ENCODE results near the gene ADGRG7. TPM values are rescaled to one million over a fixed set of nuclear protein-coding genes. Genes with fewer than 3 reads are reported as not detected.

ADGRG7 gene
- total and polyA plus RNA-seq, 4 donors = 2.1 to 65.5 (median 13.7) TPM

DNA sequence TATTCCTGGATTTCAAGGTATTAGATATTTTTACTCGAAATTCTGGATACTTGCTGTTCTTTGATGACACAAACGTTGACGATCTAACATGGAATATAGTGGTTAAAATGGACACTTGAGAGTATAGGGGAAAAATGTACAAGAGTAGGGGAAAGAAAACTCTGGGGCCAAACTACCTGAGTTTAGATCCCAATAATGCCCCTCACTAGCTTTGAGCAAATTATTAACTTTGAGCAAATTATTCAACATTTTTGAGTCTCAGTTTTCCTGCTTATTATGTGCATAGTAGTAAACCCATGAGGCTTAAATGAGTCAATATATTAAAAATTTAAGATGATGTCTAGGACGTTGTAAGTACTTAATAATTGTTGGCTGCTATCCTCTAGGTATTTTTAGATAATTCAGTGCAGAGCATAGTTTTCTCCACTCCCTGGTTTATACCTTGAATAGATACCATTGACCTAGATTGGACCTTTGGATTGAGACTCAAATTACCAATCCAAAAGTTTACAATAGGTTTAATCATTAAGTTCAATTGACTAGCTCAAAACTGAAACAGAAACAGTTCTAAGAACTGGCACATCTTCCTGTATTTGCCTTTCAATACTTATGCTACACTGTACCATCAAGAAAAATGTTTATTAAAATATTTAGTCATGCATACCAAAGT, 4.5 kb downstream of the ADGRG7 start (continued):
- TF ChIP-seq EGR1 (IDR thresholded peaks at IDR 0.05; ENCODE audit: low read depth in 2 of 2) (no peak), HNF4A (conservative IDR thresholded peaks at IDR 0.05) (peak; percentile 90 to 93), ZBTB33 (IDR thresholded peaks at IDR 0.05) (no peak), MAX (IDR thresholded peaks at IDR 0.05) (peak; percentile 21), GABPA (IDR thresholded peaks at IDR 0.05 in 1 of 2, conservative IDR thresholded peaks at IDR 0.05 in 1 of 2) (no peak)

DNA sequence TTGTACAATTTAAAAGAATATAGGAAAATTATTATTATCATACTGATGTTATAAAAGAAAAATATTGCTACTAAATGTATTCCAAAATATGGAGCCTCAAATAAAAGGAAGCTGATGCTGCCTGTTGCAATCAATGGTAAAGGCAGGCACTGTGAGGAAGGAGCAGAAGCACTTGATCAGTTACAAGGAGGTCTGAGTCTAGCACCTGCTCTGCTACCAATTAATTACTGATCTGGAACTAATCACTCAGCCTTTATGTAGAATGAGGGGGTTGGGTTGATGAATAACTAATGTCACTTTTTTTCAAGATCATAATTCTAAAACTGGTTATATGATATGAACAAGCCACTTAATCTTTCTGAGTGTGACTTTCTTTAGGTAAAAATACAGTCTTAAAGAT, 5.5 kb downstream of the ADGRG7 start:
- H3K9ac ChIP-seq (ENCODE audit: low read depth in 1 of 2, low read length in 2 of 2) = no peak overlapping the region
- no peak for DNase-seq (ENCODE audit: low spot score)
- no peak overlapping the region for H3K4me3 ChIP-seq (ENCODE audit: low read depth in 1 of 3, low read length in 3 of 3)
- no peak for TF ChIP-seq SP1 (IDR thresholded peaks at IDR 0.05)
- no peak for TF ChIP-seq TAF1 (conservative IDR thresholded peaks at IDR 0.05)
- no peak for TF ChIP-seq RXRA (IDR thresholded peaks at IDR 0.05)
- TF ChIP-seq FOXA1 (IDR thresholded peaks at IDR 0.05) = no peak
- TF ChIP-seq JUND (IDR thresholded peaks at IDR 0.05) = no peak
- no peak for TF ChIP-seq NR2F2 (IDR thresholded peaks at IDR 0.05)
- no peak for TF ChIP-seq ZBTB33 (IDR thresholded peaks at IDR 0.05)
- no peaks in the 10 kb centered on the region for H3K9me3 ChIP-seq (ENCODE audit: control insufficient read depth in 4 of 4, low read length in 3 of 4)
- H3K27ac ChIP-seq (ENCODE audit: low read depth in 1 of 2, low read length in 2 of 2) = no peak overlapping the region
- peaks cover 2 to 21% (median 13%) of the 10 kb centered on the region in 4 donors for H3K4me1 ChIP-seq (ENCODE audit: control insufficient read depth in 4 of 4, insufficient read depth in 4 of 4, low read length in 3 of 4)
- H3K27me3 ChIP-seq (ENCODE audit: control insufficient read depth in 4 of 4, insufficient read depth in 4 of 4, low read length in 3 of 4) = no peaks in the 10 kb centered on the region
- no peaks in the 10 kb centered on the region for H3K36me3 ChIP-seq (ENCODE audit: control insufficient read depth in 4 of 4, insufficient read depth in 3 of 4, low read depth in 1 of 4, low read length in 3 of 4)

GRCh38 chr3:100615684-100616083, 6.3 kb downstream of the ADGRG7 start:
- Histone ChIP-seq H3K9ac (ENCODE audit: low read depth in 1 of 2, low read length in 2 of 2) (no peak overlapping the region), H3K4me3 (ENCODE audit: low read depth in 1 of 3, low read length in 3 of 3) (no peak overlapping the region), H3K27ac (ENCODE audit: low read depth in 1 of 2, low read length in 2 of 2) (no peak overlapping the region), H3K4me1 (ENCODE audit: control insufficient read depth in 4 of 4, insufficient read depth in 4 of 4, low read length in 3 of 4) (peaks cover 2 to 21% (median 13%) of the 10 kb centered on the region in 4 donors), H3K9me3 (ENCODE audit: control insufficient read depth in 4 of 4, low read length in 3 of 4) (no peaks in the 10 kb centered on the region), H3K36me3 (ENCODE audit: control insufficient read depth in 4 of 4, insufficient read depth in 3 of 4, low read depth in 1 of 4, low read length in 3 of 4) (no peaks in the 10 kb centered on the region), H3K27me3 (ENCODE audit: control insufficient read depth in 4 of 4, insufficient read depth in 4 of 4, low read length in 3 of 4) (no peaks in the 10 kb centered on the region)
- DNase-seq (ENCODE audit: low spot score) = no peak
- TF ChIP-seq FOXA1 (IDR thresholded peaks at IDR 0.05) (no peak), HNF4G (IDR thresholded peaks at IDR 0.05) (no peak), RXRA (IDR thresholded peaks at IDR 0.05) (no peak), TAF1 (conservative IDR thresholded peaks at IDR 0.05) (no peak), ATF3 (IDR thresholded peaks at IDR 0.05) (no peak), SP1 (IDR thresholded peaks at IDR 0.05) (no peak), RAD21 (IDR thresholded peaks at IDR 0.05) (no peak), YY1 (IDR thresholded peaks at IDR 0.05) (no peak), GABPA (IDR thresholded peaks at IDR 0.05 in 1 of 2, conservative IDR thresholded peaks at IDR 0.05 in 1 of 2) (no peak), CTCF (IDR thresholded peaks at IDR 0.05; ENCODE audit: low read depth, low read length, missing input control) (no peak), NR2F2 (IDR thresholded peaks at IDR 0.05) (no peak), JUND (IDR thresholded peaks at IDR 0.05) (no peak), MAX (IDR thresholded peaks at IDR 0.05) (no peak), FOXA2 (IDR thresholded peaks at IDR 0.05) (no peak), HNF4A (conservative IDR thresholded peaks at IDR 0.05) (no peak), EGR1 (IDR thresholded peaks at IDR 0.05; ENCODE audit: low read depth in 2 of 2) (no peak), REST (IDR thresholded peaks at IDR 0.05) (no peak)

Measured in liver (tissue), 9 donors.